Activated naive CD4-positive, alpha-beta T cell treated with anti-CD3 and anti-CD28 coated beads, Interleukin-2, amount 50 U/mL, for 72 hours (primary cell): ENCODE results near the gene SMG6. TPM values are rescaled to one million over a fixed set of nuclear protein-coding genes. Genes with fewer than 3 reads are reported as not detected.

ENCODE experiments used
- ATAC-seq, 2 donors: fragments of 150-1000 bp; cut with Tn5 transposase; 2 replicates each; pipeline ENCODE4 v1.10.0; 2021; ENCODE audit warnings: mild to moderate bottlenecking in 2 of 2, moderate library complexity in 2 of 2
- DNase-seq, 2 donors: peaks; one replicate each; pipeline ENCODE4 v3.0.0; 2021 to 2022; ENCODE audit warnings: low spot score in 2 of 2
- H3K27ac Mint-ChIP-seq, 2 donors: one replicate each; pipeline ENCODE4 v1.8.0; 2022; ENCODE audit warnings: mild to moderate bottlenecking in 2 of 2, mixed read lengths in 2 of 2
- H3K36me3 Mint-ChIP-seq, 2 donors: one replicate each; pipeline ENCODE4 v1.8.0; 2022; ENCODE audit warnings: mixed read lengths in 2 of 2
- H3K9me3 Mint-ChIP-seq, 2 donors: one replicate each; pipeline ENCODE4 v1.8.0; 2022; ENCODE audit warnings: mixed read lengths in 2 of 2
- total RNA-seq, 2 donors: library from RNA; stranded (reverse); gene quantifications; one replicate each; pipeline ENCODE4 v1.2.3, GENCODE V29; 2022

SMG6 gene
- 10 to 100 TPM; 40.1 to 45.2 TPM for total RNA-seq

DNA sequence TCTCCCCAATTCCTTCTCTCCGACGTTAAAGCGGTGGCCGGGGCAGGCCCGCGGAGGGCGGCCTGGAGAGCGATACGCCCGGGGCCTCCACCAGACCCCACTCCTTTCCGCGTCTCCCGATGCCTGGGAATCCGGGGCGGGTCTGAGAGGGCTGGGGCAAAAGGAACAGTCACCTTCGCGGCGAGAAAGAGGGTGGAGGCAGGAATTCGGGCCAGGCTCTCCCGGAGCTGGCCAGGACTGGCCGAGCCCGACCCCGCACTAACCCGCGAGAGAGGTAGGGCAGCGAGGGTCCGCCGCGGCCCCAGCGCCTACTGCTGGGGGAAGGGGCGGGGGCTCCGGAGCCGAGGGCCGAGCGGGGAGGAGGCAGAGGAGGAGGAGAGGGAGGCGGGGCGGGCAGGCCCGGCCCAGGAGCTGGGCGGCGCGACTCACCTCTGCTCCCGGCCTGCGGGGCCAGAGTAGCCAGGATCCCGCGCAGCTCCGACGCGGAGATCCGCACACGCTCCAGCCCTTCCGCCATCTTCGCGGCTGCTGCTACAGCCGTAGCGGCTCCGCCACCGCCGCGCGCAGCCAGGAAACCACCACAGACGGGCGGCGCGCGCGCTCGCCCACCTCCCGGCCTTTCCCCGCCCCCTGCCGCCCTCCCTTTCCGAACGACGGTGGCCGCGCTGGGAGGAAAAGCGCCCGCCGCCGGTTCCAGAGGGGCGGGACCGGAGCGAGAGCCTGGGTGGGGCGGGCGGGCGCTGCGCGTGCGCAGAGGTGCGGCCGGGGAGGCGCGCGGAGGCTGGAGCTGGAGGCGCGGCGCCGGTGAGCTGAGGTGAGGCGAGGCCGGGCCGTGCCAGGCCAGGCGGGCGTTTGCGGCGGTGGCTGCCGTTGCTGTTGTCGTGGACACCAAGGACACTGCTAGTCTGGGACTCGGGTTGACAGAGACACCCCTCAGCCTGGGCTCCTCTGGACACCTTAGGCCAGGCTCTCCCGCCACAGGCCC, at the start of gene SMG6, which contains the start of gene SRR:
SMG6 (minus strand) TSS at position 582 of the 985 bp plus-strand sequence; CDS start at position 517, 65 bp downstream.
SRR (plus strand) TSS at position 747 of the 985 bp plus-strand sequence. CDS start 11,611 bp downstream, outside the sequence.
- DNase-seq (peak; percentile 91 to 92), ATAC-seq (peak; percentile 87 to 88)
- peak within 1 kb of the TSS; percentile 65 to 71 for H3K27ac Mint-ChIP-seq
- peaks cover 13 to 31% of the 10 kb centered on the region in 2 donors for H3K36me3 Mint-ChIP-seq
- H3K9me3 Mint-ChIP-seq: no peaks in the 10 kb centered on the region

DNA sequence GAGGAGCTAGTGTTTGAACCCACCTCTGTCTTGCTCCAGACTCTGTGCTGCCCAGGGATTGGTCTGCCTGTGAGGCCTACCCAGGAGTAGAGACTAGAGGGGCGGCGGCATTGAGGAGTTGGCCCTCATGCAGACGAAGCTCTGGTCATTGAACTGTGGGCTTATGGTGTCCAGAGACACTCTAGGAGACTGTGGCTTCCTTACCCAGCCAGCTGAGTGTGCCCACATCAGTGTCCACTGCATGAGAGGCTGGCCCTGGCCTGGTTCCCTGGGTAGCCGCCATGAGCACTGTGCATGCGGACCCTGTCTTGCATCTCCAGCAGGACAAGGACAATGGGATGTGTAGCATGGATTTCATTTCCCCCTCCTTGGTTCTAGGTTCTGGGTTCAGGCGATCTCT, 47.7 kb upstream of the SMG6 start:
- Mint-ChIP-seq H3K9me3 (no peaks in the 10 kb centered on the region), H3K27ac (no peak overlapping the region), H3K36me3 (no peaks in the 10 kb centered on the region)
- ATAC-seq (no peak), DNase-seq (no peak)

DNA sequence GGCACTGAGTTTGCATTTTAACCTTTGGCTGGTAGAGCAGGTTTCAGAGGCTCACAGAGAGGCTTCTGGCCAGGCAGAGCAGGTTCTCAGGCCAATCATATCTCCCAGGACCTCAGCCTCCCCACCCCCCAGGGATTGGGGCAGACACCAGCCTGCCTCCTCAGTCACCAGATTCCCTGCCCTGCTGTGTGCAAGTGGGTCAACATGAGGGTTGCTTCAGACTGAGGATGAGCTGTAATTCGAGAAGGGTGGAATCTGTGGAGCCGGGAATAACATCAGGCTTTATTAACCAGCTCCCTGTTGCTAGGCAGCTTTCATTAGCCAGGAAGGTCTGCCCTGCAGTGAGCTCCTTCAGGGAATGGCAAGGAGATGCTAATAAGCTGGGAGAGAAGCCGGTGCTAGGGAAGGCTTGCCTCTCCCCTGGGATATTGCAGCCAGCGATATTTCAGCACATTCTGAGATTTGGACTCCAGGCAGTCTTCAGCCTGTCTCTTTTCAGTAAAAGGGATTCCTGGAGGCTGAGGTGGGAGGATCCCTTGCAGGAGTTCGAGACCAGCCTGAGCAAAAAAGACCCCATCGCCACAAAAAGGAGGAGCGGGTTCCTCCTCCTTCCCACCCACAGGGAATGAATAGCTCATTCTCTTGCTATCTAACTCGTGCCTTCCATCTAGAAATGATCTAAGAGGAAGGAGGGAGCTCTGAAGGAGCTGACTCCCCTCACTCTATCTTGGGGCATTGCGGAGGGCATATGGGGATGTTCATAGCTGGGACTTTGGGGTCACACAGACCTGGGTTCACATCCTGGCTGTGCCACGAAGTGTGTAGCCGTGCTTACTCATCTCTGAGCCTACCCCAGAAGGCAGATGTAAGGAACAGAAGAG, 44.5 kb upstream of the SMG6 start:
- ATAC-seq (no peak), DNase-seq (no peak)
- H3K27ac Mint-ChIP-seq: no peak overlapping the region
- H3K36me3 Mint-ChIP-seq: no peaks in the 10 kb centered on the region
- H3K9me3 Mint-ChIP-seq: no peaks in the 10 kb centered on the region

DNA sequence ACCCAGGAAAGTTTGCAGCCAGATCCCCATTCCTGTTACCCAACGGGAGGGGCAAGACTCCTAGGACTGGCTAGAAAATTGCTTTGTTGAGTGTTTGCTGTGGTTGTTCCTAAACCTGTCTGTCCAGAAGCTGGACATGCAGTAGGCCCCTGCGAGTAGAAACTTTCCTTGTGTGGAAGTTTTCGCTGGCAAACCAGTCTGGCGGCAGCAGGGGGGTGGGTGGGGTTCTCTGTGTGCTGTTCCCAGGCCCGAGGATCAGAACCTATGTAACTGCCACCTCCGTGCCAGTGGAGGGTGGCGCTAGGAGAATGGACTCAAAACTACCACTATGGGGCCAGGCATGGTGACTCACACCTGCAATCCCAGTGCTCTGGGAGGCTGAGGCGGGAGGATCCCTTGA, 42.9 kb upstream of the SMG6 start:
- Mint-ChIP-seq H3K27ac (no peak overlapping the region), H3K36me3 (peaks cover 0 to 5% of the 10 kb centered on the region in 2 donors), H3K9me3 (no peaks in the 10 kb centered on the region)
- DNase-seq: no peak
- ATAC-seq: no peak

DNA sequence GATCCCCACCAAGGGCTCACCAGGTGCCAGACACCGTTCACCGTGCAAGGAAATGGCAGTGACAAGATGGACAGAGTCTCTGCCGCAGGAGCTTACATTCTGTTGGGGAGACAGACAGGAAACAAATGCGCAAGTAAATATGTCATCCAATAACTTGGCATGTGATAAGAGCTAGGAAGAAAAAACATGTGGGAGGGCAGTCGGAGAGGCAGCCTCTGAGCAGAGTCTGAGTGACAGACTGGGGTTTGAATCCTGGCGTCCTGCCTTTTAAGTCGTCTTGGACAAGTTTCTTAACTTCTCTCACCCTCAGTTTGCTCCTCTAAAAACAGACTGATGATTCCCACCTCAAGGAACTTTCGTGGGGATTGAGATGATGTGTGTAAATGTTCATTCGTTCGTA, 40.9 kb upstream of the SMG6 start:
- no peak for DNase-seq
- no peaks in the 10 kb centered on the region for H3K9me3 Mint-ChIP-seq
- peaks cover 0 to 5% of the 10 kb centered on the region in 2 donors for H3K36me3 Mint-ChIP-seq
- peak overlapping the region in 1 of 2 donors; percentile 29 for H3K27ac Mint-ChIP-seq
- no peak for ATAC-seq

DNA sequence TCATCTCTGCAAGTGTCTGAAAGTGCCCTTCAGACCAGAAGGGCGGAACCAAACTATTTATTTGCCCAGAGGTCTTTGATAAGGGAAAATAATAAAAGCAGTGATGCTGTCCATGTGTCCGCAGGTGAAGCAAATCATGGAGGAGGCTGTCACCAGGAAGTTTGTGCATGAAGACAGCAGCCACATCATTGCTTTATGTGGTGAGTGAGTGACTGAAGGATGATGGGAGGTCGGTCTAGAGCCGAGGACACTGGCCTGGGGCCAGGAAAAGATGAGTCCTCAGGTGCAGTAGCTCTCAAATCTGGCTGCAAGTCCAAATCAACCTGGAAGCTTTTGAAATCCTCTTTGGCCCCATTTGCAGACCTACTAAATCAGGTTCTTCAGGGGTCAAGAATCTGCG, 39.8 kb upstream of the SMG6 start:
- peak in 1 of 2 donors; percentile 46 for DNase-seq
- H3K27ac Mint-ChIP-seq: no peak overlapping the region
- H3K9me3 Mint-ChIP-seq: no peaks in the 10 kb centered on the region
- peak; percentile 78 to 89 for ATAC-seq
- H3K36me3 Mint-ChIP-seq: peaks cover 0 to 5% of the 10 kb centered on the region in 2 donors

DNA sequence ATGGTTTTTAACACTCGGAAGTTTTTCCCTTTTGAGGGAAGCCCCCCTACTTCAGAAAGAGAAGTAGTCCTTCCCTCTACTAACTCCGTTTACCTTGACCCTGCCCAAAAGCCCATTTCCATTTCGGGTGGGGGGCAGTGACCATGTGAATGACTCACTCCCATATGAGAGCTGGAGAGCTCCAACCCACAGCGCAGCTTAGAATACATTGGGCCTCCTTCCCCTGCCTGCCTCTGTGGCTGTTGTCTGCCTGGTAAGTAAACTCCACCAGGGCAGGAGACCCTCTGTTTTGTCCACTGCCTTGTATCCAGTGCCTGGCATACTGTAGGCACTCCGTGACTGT, 34.7 kb upstream of the SMG6 start:
- no peak for DNase-seq

DNA sequence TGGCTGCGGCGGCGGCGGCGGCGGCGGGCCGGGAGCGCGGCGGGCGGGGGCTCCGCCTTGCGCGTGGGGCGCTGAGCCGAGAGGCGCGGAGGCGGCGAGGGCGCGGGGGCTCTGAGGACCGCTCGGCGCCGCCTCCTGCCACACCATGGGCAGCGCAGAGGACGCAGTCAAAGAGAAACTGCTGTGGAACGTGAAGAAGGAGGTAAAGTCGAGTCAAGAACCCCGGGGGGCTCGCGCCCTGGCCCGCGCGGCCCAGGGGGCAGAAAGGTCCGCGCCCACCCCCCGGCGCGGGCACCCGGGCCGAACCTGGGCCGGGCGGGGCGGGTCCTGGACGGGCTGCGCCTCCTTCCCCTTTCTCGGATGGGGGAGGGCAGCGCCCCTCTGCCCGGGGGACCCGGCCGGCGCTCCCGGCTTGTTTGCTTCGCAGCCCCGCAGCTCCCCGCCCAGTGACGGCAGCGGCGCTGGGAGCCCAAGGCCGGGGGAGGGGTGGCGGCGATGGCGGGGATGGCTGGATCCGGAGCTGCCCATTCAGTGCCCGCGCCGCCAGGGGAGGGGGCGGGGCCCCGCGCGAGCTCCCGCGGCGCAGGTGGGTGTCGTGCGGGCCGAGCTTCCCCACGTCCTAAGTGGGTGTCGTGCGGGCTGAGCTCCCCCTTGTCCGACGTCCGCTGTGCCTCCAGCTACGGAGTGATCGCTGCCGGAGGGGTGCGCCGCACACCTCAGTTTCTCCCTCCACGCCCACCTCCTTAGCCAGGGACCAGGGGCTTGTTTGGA, 34.1 kb upstream of the SMG6 start:
- no peaks in the 10 kb centered on the region for H3K9me3 Mint-ChIP-seq
- peaks cover 0 to 5% of the 10 kb centered on the region in 2 donors for H3K36me3 Mint-ChIP-seq
- ATAC-seq (peak; percentile 45 to 53), DNase-seq (peak; percentile 62 to 68)
- H3K27ac Mint-ChIP-seq: peak overlapping the region; percentile 50 to 57

More for the DNA sequence above, 34.7 kb upstream of the SMG6 start:
- peaks cover 0 to 5% of the 10 kb centered on the region in 2 donors for H3K36me3 Mint-ChIP-seq
- peak overlapping the region; percentile 50 to 57 for H3K27ac Mint-ChIP-seq
- H3K9me3 Mint-ChIP-seq: no peaks in the 10 kb centered on the region
- ATAC-seq: no peak

DNA sequence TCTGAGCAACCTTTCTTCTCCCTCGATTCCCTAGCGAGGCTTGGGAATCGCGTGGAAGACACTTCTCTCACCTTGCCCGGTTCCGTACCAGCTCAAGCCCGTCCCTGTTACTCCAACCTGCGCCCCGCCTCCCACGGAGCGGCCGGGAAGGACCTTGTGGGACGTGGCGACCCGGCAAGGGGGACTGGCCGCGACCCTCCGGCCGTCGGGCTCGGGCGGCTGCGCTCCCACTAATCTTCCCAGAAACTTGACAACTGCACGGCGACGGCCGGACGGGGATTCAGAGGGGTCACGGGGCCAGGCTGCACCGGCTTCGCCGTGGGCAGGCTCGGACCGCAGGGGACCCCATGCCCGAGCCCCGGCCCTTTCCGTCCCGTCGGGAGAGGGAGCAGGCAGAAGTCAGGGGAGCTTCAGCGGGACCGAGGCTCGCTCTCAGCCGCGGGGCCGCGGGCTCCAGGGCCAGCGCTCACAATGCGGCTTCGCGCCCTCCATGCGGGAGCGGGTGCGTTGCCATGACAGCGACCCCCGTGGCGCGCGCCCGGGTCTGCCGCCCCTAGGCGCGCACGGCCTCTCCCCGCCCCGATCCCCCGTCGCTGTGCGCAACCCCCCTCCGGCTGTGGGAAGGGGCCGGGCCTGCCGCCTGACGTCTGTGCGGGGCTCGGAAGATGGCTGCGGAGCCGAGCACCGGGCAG, 33.4 kb upstream of the SMG6 start, which contains the start of gene SGSM2:
SGSM2 (plus strand) TSS at position 650 of the 692 bp plus-strand sequence. CDS start 188 bp downstream, outside the sequence.
- Mint-ChIP-seq H3K36me3 (peaks cover 0 to 5% of the 10 kb centered on the region in 2 donors), H3K27ac (peak within 1 kb of the TSS; percentile 89 to 100), H3K9me3 (no peaks in the 10 kb centered on the region)
- peak; percentile 44 to 66 for ATAC-seq
- peak; percentile 61 to 65 for DNase-seq

DNA sequence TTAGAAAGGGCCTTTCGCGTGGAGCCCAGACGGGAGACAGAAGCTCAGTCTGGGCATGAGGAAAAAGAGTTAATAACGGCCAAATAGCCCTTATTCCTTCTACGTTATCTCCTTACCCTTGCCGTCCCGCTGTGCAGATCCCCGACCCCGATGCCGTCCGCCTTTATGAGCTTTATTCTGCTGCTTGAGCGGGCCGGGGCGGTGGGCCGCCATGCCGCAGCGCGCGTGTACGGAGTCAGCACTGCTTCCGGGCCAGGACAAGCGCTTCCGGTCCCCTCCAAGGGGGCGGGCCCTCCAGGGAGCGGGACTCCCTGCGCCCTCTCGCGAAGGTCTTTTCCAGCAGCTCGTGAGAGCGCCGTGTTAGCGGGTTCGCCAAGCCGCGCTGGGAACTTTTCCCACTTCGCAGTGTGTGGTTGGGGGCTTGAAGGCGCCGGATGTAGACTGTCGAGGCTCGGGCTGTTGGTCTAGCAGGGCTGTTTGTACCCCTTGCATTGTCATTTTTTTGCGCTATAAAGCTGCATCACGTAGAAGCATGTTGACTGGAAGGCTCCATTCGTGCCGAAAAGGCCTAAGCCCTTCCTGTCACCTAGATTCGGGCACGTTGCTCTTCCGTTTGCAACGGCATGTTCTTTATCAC, 32.7 kb upstream of the SMG6 start, which contains the start of gene TSR1:
TSR1 (minus strand) TSS at position 243 of the 637 bp plus-strand sequence; CDS start at position 213, 30 bp downstream.
- peak; percentile 89 to 92 for DNase-seq
- Mint-ChIP-seq H3K36me3 (no peaks in the 10 kb centered on the region), H3K9me3 (no peaks in the 10 kb centered on the region), H3K27ac (peak within 1 kb of the TSS; percentile 89 to 100)
- peak; percentile 93 for ATAC-seq

DNA sequence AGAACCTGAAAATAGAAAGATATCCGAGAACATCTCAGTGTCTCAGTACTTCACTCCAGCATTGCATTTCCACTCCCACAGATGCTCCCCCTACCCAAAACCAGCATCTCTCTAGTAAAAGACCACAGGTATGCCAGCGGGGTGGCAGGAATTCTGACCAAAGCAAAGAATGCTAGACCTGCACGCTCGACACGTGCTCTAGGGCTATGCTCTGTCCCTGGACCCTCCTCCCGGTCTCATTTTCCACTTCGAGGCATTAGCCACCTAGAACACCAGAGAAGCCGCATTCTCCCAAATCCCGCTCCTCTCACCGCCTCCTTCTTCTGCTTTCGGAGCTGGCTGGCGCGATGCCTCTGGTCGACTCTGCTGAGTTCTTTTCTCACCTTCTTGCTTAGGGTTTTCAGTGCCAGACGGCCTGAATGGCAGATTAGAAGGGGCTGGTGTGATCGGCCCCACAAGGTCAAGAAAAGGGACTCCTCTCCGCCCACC, 32.2 kb upstream of the SMG6 start:
- H3K36me3 Mint-ChIP-seq: no peaks in the 10 kb centered on the region
- no peak for ATAC-seq
- DNase-seq: no peak
- H3K9me3 Mint-ChIP-seq: no peaks in the 10 kb centered on the region
- H3K27ac Mint-ChIP-seq: peak overlapping the region; percentile 89 to 100

DNA sequence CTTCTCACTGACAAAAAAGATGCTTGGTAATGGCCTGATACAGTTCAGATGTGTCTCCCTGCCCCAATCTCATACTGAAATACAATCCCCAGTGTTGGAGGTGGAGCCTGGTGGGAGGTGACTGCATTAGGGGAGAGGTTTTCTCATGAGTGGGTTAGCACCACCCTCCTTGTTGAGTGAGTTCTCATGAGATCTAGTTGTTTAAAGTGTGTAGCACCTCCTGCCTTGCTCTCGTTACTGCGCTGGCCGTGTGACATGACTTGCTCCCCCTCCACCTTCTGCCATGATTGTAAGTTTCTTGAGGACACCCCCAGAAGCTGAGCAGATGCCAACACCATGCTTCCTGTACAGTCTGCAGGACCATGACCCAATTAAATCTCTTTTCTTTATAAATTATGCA, 27.7 kb upstream of the SMG6 start:
- no peaks in the 10 kb centered on the region for H3K9me3 Mint-ChIP-seq
- DNase-seq (no peak), ATAC-seq (peak in 1 of 2 donors; percentile 8)
- H3K36me3 Mint-ChIP-seq: peaks cover 12 to 16% of the 10 kb centered on the region in 2 donors
- H3K27ac Mint-ChIP-seq: no peak overlapping the region

DNA sequence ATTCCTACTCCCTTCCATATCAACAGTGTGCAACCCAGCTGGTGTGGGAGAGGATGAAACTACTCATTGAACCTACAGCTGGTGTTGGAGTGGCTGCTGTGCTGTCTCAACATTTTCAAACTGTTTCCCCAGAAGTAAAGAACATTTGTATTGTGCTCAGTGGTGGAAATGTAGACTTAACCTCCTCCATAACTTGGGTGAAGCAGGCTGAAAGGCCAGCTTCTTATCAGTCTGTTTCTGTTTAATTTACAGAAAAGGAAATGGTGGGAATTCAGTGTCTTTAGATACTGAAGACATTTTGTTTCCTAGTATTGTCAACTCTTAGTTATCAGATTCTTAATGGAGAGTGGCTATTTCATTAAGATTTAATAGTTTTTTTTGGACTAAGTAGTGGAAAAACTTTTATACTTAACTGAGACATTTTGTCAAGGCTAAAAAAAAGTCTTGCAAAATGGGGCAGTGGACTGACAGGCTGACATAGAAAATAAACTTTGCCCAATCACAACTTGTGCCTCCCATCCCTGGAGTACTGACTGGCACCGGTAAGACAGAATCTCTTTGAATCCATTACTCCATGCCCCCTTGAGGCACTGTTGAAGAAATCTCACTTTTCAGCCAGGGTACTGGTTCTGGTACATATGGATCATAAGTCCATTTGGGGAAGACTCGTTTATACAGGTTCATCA, 20.2 kb upstream of the SMG6 start:
- DNase-seq: no peak
- Mint-ChIP-seq H3K27ac (peak overlapping the region in 1 of 2 donors; percentile 25), H3K9me3 (no peaks in the 10 kb centered on the region), H3K36me3 (peaks cover 18 to 42% of the 10 kb centered on the region in 2 donors)
- ATAC-seq: no peak

DNA sequence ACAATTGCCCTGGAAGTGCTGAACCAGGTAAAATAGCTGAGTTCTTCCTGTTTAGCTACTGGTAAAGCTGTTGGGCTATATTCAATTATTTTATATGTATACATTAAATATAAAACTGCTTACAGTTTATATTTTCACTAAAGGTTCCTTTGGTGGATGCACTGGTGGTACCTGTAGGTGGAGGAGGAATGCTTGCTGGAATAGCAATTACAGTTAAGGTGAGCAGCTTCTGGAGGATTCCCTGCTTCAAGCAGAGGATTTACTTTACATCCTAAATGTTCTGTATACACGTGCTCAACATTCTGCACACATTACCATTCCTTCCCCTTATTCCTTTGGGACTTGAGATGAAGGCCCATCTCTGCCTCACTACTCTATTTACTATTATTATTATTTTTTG, 17.8 kb upstream of the SMG6 start:
- no peak overlapping the region for H3K27ac Mint-ChIP-seq
- peaks cover 18 to 39% of the 10 kb centered on the region in 2 donors for H3K36me3 Mint-ChIP-seq
- ATAC-seq (no peak), DNase-seq (no peak)
- H3K9me3 Mint-ChIP-seq: no peaks in the 10 kb centered on the region
